GM23338 (cell line): Measurements from ENCODE around the gene SPZ1. TPM values are rescaled to one million over a fixed set of nuclear protein-coding genes. Genes with fewer than 3 reads are reported as not detected.

Source experiments
- ATAC-seq: fragments of 200-7000 bp; cut with Tn5 transposase; 3 replicates; pipeline ENCODE4 v1.9.1; 2020
- DNase-seq: peaks from one replicate; pipeline ENCODE4 v3.0.0-alpha.2; 2015; ENCODE audit warnings: low spot score
- H2AFZ ChIP-seq: fragments of 200-600 bp; sonication (generic); 2 replicates; pipeline ENCODE4 v1.8.0; 2016; ENCODE audit warnings: antibody characterized with exemption, mild to moderate bottlenecking, moderate library complexity
- H3F3A ChIP-seq: fragments of 200-600 bp; sonication (generic); replicated peaks from 2 replicates; pipeline ENCODE4 v1.8.0; 2017; ENCODE audit warnings: antibody characterized with exemption, mixed run types, low read depth
- H3K27ac ChIP-seq: fragments of 200-600 bp; sonication (generic); 2 replicates; pipeline ENCODE4 v1.6.1; 2016; ENCODE audit warnings: low read depth
- H3K27me3 ChIP-seq: fragments of 200-600 bp; sonication (generic); 2 replicates; pipeline ENCODE4 v1.8.0; 2016; ENCODE audit warnings: mild to moderate bottlenecking, mixed run types, moderate library complexity; ENCODE audit not compliant: insufficient read depth
- H3K36me3 ChIP-seq: fragments of 200-600 bp; sonication (generic); 2 replicates; pipeline ENCODE4 v1.8.0; 2016; ENCODE audit warnings: mild to moderate bottlenecking; ENCODE audit not compliant: insufficient read depth
- H3K4me1 ChIP-seq: fragments of 200-600 bp; sonication (generic); 2 replicates; pipeline ENCODE4 v1.8.0; 2016; ENCODE audit warnings: mild to moderate bottlenecking, moderate library complexity; ENCODE audit not compliant: insufficient read depth
- H3K4me2 ChIP-seq: fragments of 200-600 bp; sonication (generic); 2 replicates; pipeline ENCODE4 v1.7.1; 2017; ENCODE audit warnings: mixed run types
- H3K4me3 ChIP-seq: fragments of 200-600 bp; sonication (generic); 2 replicates; pipeline ENCODE4 v1.6.1; 2016; ENCODE audit warnings: mixed run types
- H3K79me2 ChIP-seq: fragments of 200-600 bp; sonication (generic); replicated peaks from 2 replicates; pipeline ENCODE4 v1.8.0; 2017; ENCODE audit warnings: mild to moderate bottlenecking; ENCODE audit not compliant: insufficient read depth
- H3K9me2 ChIP-seq: fragments of 200-600 bp; sonication (generic); 2 replicates; pipeline ENCODE4 v1.8.0; 2017; ENCODE audit not compliant: insufficient read depth
- H4K20me1 ChIP-seq: fragments of 200-600 bp; sonication (generic); replicated peaks from 2 replicates; pipeline ENCODE4 v1.8.0; 2017; ENCODE audit warnings: mild to moderate bottlenecking; ENCODE audit not compliant: insufficient read depth
- H3K27ac Mint-ChIP-seq: 2 replicates; pipeline ENCODE4 v1.8.0; 2020; ENCODE audit warnings: inconsistent platforms, mild to moderate bottlenecking, moderate library complexity, mixed read lengths
- H3K27me3 Mint-ChIP-seq: 3 replicates; pipeline ENCODE4 v1.8.0; 2022; ENCODE audit warnings: low read depth, mild to moderate bottlenecking, moderate library complexity, mixed read lengths, inconsistent platforms; ENCODE audit not compliant: insufficient read depth, poor library complexity
- H3K36me3 Mint-ChIP-seq: 3 replicates; pipeline ENCODE4 v1.8.0; 2021; ENCODE audit warnings: low read depth, mild to moderate bottlenecking, inconsistent platforms, moderate library complexity, mixed read lengths
- H3K4me1 Mint-ChIP-seq: 3 replicates; pipeline ENCODE4 v1.8.0; 2020; ENCODE audit warnings: mild to moderate bottlenecking, inconsistent platforms, mixed read lengths
- H3K4me3 Mint-ChIP-seq: 3 replicates; pipeline ENCODE4 v1.8.0; 2021; ENCODE audit warnings: moderate library complexity, mild to moderate bottlenecking, inconsistent platforms, mixed read lengths
- H3K9me3 Mint-ChIP-seq: 3 replicates; pipeline ENCODE4 v1.8.0; 2020; ENCODE audit warnings: moderate library complexity, mild to moderate bottlenecking, inconsistent platforms, mixed read lengths
- CREB1 ChIP-seq: fragments of 250-450 bp; sonication (Bioruptor Pico); IDR thresholded peaks from 2 replicates; pipeline ENCODE4 v1.5.0; 2020; ENCODE audit warnings: low read depth, mild to moderate bottlenecking, moderate library complexity
- CTCF ChIP-seq, 2 experiments: fragments of 200-600 bp in 1 of 2; sonication (generic) in 1 of 2; conservative IDR thresholded peaks; 2 replicates each; pipeline versions ENCODE4 v1.5.1 to v1.6.1; 2016 to 2017; ENCODE audit warnings: antibody characterized with exemption in 2 of 2, low read depth in 2 of 2, mild to moderate bottlenecking in 2 of 2, moderate library complexity in 1 of 2
- ETS1 ChIP-seq: IDR thresholded peaks from 2 replicates; pipeline ENCODE4 v1.6.1; 2016; ENCODE audit warnings: antibody characterized with exemption
- EZH2 ChIP-seq: fragments of 200-600 bp; sonication (generic); IDR thresholded peaks from one replicate; pipeline ENCODE4 v1.8.0; 2017; ENCODE audit warnings: antibody characterized with exemption, mild to moderate bottlenecking, low read depth; ENCODE audit not compliant: unreplicated experiment
- EZH2phosphoT487 ChIP-seq: fragments of 200-600 bp; sonication (generic); IDR thresholded peaks from one replicate; pipeline ENCODE4 v1.8.1; 2018; ENCODE audit warnings: antibody characterized with exemption; ENCODE audit not compliant: unreplicated experiment
- POLR2AphosphoS5 ChIP-seq: IDR thresholded peaks from 2 replicates; pipeline ENCODE4 v1.6.1; 2016; ENCODE audit warnings: antibody characterized with exemption, low read depth
- STAT1 ChIP-seq: IDR thresholded peaks from one replicate; pipeline ENCODE4 v1.6.1; 2016; ENCODE audit warnings: antibody characterized with exemption; ENCODE audit not compliant: unreplicated experiment
- ZNF114 ChIP-seq: fragments of 250-450 bp; sonication (Bioruptor Pico); IDR thresholded peaks from 2 replicates; pipeline ENCODE4 v1.5.0; 2020; ENCODE audit warnings: mild to moderate bottlenecking, moderate library complexity
- ZNF331 ChIP-seq: fragments of 250-450 bp; sonication (Bioruptor Pico); IDR thresholded peaks from 2 replicates; pipeline ENCODE4 v1.5.0; 2020; ENCODE audit warnings: low read depth, mild to moderate bottlenecking, moderate library complexity
- ZNF462 ChIP-seq: fragments of 250-450 bp; sonication (Bioruptor Pico); IDR thresholded peaks from 2 replicates; pipeline ENCODE4 v1.5.0; 2020; ENCODE audit warnings: mild to moderate bottlenecking, moderate library complexity
- polyA plus RNA-seq: library from polyadenylated mRNA; unstranded; fragments of >200 nt; fragmentation: Nextera tagmentation; extraction: Ambion mirVana; gene quantifications from 2 replicates; pipeline ENCODE4 v1.2.1, GENCODE V29; 2016
- total RNA-seq: library from RNA; depleted of rRNA; stranded (reverse); fragments of >200 nt; shearing (Covaris generic); gene quantifications from 2 replicates; pipeline ENCODE4 v1.2.3, GENCODE V29; 2014

The SPZ1 gene
- total and polyA plus RNA-seq, 2 experiments from 2014 or later: not detected

GRCh38 chr5:80355686-80356085 lies 35.9 kb downstream of the SPZ1 start:
- no peak overlapping the region for H2AFZ ChIP-seq
- H3K27ac ChIP-seq: no peak overlapping the region
- H4K20me1 ChIP-seq: no peaks in the 10 kb centered on the region
- Mint-ChIP-seq H3K36me3 (no peaks in the 10 kb centered on the region), H3K4me1 (no peaks in the 10 kb centered on the region), H3K27ac (no peak overlapping the region), H3K9me3 (no peaks in the 10 kb centered on the region), H3K27me3 (no peaks in the 10 kb centered on the region), H3K4me3 (no peak overlapping the region)
- H3K4me2 ChIP-seq: no peak overlapping the region
- H3K9me2 ChIP-seq: peaks cover 7% of the 10 kb centered on the region; the same call in 1 of the 2 replicates
- DNase-seq (no peak), ATAC-seq (no peak)
- TF ChIP-seq CTCF (conservative IDR thresholded peaks at IDR 0.05; ENCODE audit: low read depth in 2 of 2): no peak
- no peak for TF ChIP-seq POLR2AphosphoS5
- no peak for TF ChIP-seq ZNF462
- TF ChIP-seq CREB1 (CRISPR knock-in tag): no peak
- TF ChIP-seq EZH2: no peak
- TF ChIP-seq ETS1: no peak
- TF ChIP-seq STAT1: no peak
- TF ChIP-seq ZNF331 (CRISPR knock-in tag): no peak
- TF ChIP-seq EZH2phosphoT487: no peak
- no peak for TF ChIP-seq ZNF114 (CRISPR knock-in tag)
- no peaks in the 10 kb centered on the region for H3K79me2 ChIP-seq
- H3K27me3 ChIP-seq: no peaks in the 10 kb centered on the region
- H3K36me3 ChIP-seq: no peaks in the 10 kb centered on the region
- no peaks in the 10 kb centered on the region for H3K4me1 ChIP-seq
- no peaks in the 10 kb centered on the region for H3F3A ChIP-seq
- H3K4me3 ChIP-seq: no peak overlapping the region
